Measurements from ENCODE around the gene LRRC38. TPM values are rescaled to one million over a fixed set of nuclear protein-coding genes. Genes with fewer than 3 reads are reported as not detected.

The LRRC38 gene
- total RNA-seq, 2 donors from 2014 or later, result not detected

DNA sequence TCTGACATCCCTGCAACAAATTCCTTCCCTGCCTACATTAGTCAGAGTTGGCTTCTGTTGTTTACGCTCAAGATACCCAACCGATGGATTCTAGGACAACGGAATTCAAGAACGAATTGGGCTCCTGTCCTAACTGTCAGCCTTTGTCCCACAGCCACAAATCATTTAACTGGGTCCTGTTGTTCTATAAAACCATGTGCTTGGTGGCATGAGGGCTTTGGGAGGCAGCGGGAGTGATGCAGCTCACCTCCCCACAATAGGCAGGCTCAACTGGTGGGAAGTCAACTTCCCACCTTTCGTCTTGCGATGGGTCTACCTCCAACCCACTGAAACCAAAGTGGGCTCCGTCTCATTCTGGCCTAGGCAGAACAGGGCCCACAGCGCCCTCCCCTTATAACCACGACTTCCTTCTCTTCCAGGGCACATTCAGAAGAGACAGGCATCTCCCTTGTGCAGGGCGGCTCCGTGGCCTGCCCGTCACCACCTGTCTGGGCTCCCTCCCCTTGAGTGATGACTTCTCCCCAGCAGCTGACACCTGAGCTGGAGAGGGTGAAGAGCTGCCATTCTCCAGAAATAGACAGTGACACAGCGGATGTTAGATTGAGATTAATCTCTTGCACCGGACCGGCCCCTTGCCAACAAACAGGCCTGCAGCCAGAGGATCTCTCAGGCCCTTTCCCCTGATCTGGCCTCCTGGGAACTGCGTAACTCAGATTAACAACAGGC is 26.5 kb downstream of the LRRC38 start:
- Histone ChIP-seq H3K27ac (no peak overlapping the region), H3K9ac (ENCODE audit: low read depth in 2 of 2, low read length in 2 of 2) (no peak overlapping the region), H3K9me3 (no peaks in the 10 kb centered on the region), H3K27me3 (no peaks in the 10 kb centered on the region), H3K36me3 (no peaks in the 10 kb centered on the region), H3K4me1 (no peaks in the 10 kb centered on the region), H3K4me3 (no peak overlapping the region)
- no peak for DNase-seq
- intact Hi-C loops (cut with DNase I), result no loop called here
- no peak for TF ChIP-seq CTCF (IDR thresholded peaks at IDR 0.05)

- H3K9ac ChIP-seq (ENCODE audit: low read depth in 2 of 2, low read length in 2 of 2), result no peak overlapping the region
- TF ChIP-seq CTCF (IDR thresholded peaks at IDR 0.05), result no peak
- DNase-seq, result no peak
- H3K36me3 ChIP-seq, result no peaks in the 10 kb centered on the region
- intact Hi-C loops (cut with DNase I), result no loop called here
- no peak overlapping the region for H3K27ac ChIP-seq
- no peak overlapping the region for H3K4me3 ChIP-seq
- H3K9me3 ChIP-seq, result no peaks in the 10 kb centered on the region
- no peaks in the 10 kb centered on the region for H3K4me1 ChIP-seq
- no peaks in the 10 kb centered on the region for H3K27me3 ChIP-seq
Measured at GRCh38 chr1:13483946-13484345, 29.9 kb downstream of the LRRC38 start.

- Histone ChIP-seq H3K36me3 (no peaks in the 10 kb centered on the region), H3K4me3 (no peak overlapping the region), H3K9me3 (no peaks in the 10 kb centered on the region), H3K27me3 (no peaks in the 10 kb centered on the region), H3K4me1 (no peaks in the 10 kb centered on the region), H3K27ac (no peak overlapping the region), H3K9ac (ENCODE audit: low read depth in 2 of 2, low read length in 2 of 2) (no peak overlapping the region)
- intact Hi-C loops (cut with DNase I), result no loop called here
- no peak for TF ChIP-seq CTCF (IDR thresholded peaks at IDR 0.05)
- DNase-seq, result no peak
Measured at GRCh38 chr1:13482600-13482999, 31.2 kb downstream of the LRRC38 start.

DNA sequence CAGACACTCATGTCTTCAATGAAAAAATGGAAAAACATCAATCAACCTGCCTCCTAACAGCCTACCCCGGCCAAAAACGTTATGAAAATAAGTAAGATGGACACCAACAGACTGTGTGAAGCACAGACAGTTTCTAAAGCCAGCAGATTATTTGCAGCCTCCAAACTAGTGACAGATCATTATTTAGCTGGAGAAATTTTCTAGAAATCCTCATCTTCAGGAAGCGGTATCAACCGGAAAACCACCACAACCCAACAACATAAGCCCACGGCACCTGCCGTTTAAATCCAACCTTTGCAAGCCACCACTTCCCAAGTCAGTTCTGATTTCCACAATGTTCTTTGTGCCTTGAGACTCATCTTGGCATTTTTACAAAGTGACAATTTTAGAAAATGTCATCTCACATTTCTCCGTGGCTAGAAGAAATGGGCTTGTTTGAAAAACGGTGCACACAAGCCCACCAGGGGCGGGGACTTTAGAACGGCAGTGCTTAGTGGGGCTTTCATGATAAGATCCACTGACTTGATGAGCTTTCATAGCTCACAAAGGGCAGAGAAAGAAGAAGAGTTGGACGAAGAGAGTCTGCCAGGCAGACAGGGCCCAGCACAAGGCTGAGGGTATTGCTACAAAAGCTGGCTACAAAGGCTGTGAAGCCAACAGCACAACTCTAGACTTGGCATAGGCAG is 34.5 kb downstream of the LRRC38 start:
- Histone ChIP-seq H3K4me3 (no peak overlapping the region), H3K27ac (no peak overlapping the region), H3K9me3 (no peaks in the 10 kb centered on the region), H3K4me1 (no peaks in the 10 kb centered on the region), H3K36me3 (no peaks in the 10 kb centered on the region), H3K27me3 (no peaks in the 10 kb centered on the region), H3K9ac (ENCODE audit: low read depth in 2 of 2, low read length in 2 of 2) (no peak overlapping the region)
- no peak for TF ChIP-seq CTCF (IDR thresholded peaks at IDR 0.05)
- intact Hi-C loops (cut with DNase I), result no loop called here
- no peak for DNase-seq

DNA sequence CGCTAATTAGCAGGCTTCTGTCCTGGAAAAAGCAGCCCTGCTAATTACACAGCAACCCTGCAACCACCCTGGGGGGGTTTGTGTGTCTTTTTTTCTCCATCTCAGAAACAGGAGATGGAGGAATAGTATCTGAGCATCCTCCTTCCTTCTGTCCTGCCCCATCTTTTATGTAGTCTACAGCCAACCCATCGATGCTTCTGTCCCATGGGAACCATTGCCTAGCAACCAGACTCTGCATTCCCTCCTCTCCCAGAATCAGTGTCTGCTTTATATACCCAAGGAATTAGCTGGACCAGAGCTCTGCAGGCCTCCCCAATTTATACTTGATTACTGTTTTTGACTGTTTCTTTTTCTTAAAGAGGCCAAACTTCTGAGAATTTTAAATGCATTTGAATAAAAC is 35.1 kb downstream of the LRRC38 start:
- no peak overlapping the region for H3K27ac ChIP-seq
- DNase-seq, result no peak
- H3K4me3 ChIP-seq, result no peak overlapping the region
- H3K9ac ChIP-seq (ENCODE audit: low read depth in 2 of 2, low read length in 2 of 2), result no peak overlapping the region
- H3K9me3 ChIP-seq, result no peaks in the 10 kb centered on the region
- no peak for TF ChIP-seq CTCF (IDR thresholded peaks at IDR 0.05)
- intact Hi-C loops (cut with DNase I), result no loop called here
- no peaks in the 10 kb centered on the region for H3K27me3 ChIP-seq
- H3K36me3 ChIP-seq, result no peaks in the 10 kb centered on the region
- H3K4me1 ChIP-seq, result no peaks in the 10 kb centered on the region

Data from colonic mucosa (tissue), 4 donors.